ENCODE measurements around the gene KEL. TPM values are rescaled to one million over a fixed set of nuclear protein-coding genes. Genes with fewer than 3 reads are reported as not detected.

Gene KEL
- total and polyA plus RNA-seq, 4 donors: 0.18 to 81.0 (median 0.36) TPM

DNA sequence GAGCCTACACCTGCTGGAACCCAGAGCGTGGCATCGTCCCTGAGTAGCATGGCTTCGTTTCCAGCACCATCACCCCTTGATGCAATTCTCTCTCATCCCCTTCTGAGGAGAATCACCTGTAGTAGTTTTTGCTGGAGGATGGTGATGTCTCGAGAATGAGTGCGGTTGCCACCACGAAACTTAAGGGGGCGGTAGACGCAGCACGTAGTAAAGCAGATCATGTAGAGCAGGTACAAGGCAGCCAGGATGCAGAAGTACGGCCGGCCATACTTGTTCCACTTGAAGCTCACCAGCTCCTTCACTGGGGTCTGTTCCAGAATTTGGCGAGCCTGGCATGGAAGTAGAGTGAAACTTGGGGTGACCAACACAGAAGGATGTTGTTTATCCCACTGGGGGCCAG lies 36.8 kb downstream of the KEL start:
- Histone ChIP-seq H3K27me3 (ENCODE audit: control insufficient read depth in 4 of 4, insufficient read depth in 4 of 4, low read length in 3 of 4) (no peaks in the 10 kb centered on the region), H3K36me3 (ENCODE audit: control insufficient read depth in 4 of 4, insufficient read depth in 3 of 4, low read depth in 1 of 4, low read length in 3 of 4) (no peaks in the 10 kb centered on the region), H3K27ac (ENCODE audit: low read depth in 1 of 2, low read length in 2 of 2) (no peak overlapping the region)

DNA sequence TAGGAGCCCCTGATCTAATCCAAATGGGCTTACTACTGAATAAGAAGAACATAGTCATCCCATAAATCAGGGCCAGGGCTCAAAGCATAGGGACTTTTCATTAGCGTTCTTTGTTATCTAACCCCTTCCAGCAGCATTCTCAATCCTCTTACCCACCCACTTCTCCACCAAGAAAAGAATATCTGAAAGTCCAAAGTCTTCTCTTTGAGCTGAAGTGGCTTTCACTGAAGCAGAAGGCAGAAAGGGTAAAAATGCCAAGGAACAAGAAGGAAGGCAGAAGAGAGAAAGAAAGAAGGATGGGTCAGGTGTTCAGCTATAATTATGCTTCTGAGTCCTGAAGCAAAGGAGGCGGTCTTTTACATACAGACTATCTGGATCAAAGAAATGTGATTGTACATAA lies 38.8 kb downstream of the KEL start:
- DNase-seq (ENCODE audit: low spot score): no peak
- Histone ChIP-seq H3K27ac (ENCODE audit: low read depth in 1 of 2, low read length in 2 of 2) (no peak overlapping the region), H3K36me3 (ENCODE audit: control insufficient read depth in 4 of 4, insufficient read depth in 3 of 4, low read depth in 1 of 4, low read length in 3 of 4) (no peaks in the 10 kb centered on the region), H3K27me3 (ENCODE audit: control insufficient read depth in 4 of 4, insufficient read depth in 4 of 4, low read length in 3 of 4) (no peaks in the 10 kb centered on the region), H3K4me1 (ENCODE audit: control insufficient read depth in 4 of 4, insufficient read depth in 4 of 4, low read length in 3 of 4) (no peaks in the 10 kb centered on the region), H3K9me3 (ENCODE audit: control insufficient read depth in 4 of 4, low read length in 3 of 4) (no peaks in the 10 kb centered on the region), H3K4me3 (ENCODE audit: low read depth in 1 of 3, low read length in 3 of 3) (no peak overlapping the region), H3K9ac (ENCODE audit: low read depth in 1 of 2, low read length in 2 of 2) (no peak overlapping the region)
- 70% methylated on average over 2 of the region's 2 CpGs for WGBS
- TF ChIP-seq, protein P1, sequence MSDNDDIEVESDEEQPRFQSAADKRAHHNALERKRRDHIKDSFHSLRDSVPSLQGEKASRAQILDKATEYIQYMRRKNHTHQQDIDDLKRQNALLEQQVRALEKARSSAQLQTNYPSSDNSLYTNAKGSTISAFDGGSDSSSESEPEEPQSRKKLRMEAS (IDR thresholded peaks at IDR 0.05): no peak
- TF ChIP-seq TAF1 (conservative IDR thresholded peaks at IDR 0.05): no peak

More for the DNA sequence above, 36.8 kb downstream of the KEL start:
- TF ChIP-seq NR2F2 (IDR thresholded peaks at IDR 0.05) (no peak), GABPA (IDR thresholded peaks at IDR 0.05 in 1 of 2, conservative IDR thresholded peaks at IDR 0.05 in 1 of 2) (no peak), HNF4A (conservative IDR thresholded peaks at IDR 0.05) (no peak), FOXA2 (IDR thresholded peaks at IDR 0.05) (no peak), TAF1 (conservative IDR thresholded peaks at IDR 0.05) (no peak), YY1 (IDR thresholded peaks at IDR 0.05) (no peak), RXRA (IDR thresholded peaks at IDR 0.05) (no peak), SP1 (IDR thresholded peaks at IDR 0.05) (no peak), JUND (IDR thresholded peaks at IDR 0.05) (no peak)
- TF ChIP-seq, protein P2, sequence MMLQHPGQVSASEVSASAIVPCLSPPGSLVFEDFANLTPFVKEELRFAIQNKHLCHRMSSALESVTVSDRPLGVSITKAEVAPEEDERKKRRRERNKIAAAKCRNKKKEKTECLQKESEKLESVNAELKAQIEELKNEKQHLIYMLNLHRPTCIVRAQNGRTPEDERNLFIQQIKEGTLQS (IDR thresholded peaks at IDR 0.05): no peak
- TF ChIP-seq, protein P3, sequence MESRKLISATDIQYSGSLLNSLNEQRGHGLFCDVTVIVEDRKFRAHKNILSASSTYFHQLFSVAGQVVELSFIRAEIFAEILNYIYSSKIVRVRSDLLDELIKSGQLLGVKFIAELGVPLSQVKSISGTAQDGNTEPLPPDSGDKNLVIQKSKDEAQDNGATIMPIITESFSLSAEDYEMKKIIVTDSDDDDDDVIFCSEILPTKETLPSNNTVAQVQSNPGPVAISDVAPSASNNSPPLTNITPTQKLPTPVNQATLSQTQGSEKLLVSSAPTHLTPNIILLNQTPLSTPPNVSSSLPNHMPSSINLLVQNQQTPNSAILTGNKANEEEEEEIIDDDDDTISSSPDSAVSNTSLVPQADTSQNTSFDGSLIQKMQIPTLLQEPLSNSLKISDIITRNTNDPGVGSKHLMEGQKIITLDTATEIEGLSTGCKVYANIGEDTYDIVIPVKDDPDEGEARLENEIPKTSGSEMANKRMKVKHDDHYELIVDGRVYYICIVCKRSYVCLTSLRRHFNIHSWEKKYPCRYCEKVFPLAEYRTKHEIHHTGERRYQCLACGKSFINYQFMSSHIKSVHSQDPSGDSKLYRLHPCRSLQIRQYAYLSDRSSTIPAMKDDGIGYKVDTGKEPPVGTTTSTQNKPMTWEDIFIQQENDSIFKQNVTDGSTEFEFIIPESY (IDR thresholded peaks at IDR 0.05): no peak
- TF ChIP-seq, protein P1 (IDR thresholded peaks at IDR 0.05): no peak
- H3K9ac ChIP-seq (ENCODE audit: low read depth in 1 of 2, low read length in 2 of 2): no peak overlapping the region
- H3K4me1 ChIP-seq (ENCODE audit: control insufficient read depth in 4 of 4, insufficient read depth in 4 of 4, low read length in 3 of 4): no peaks in the 10 kb centered on the region
- peak; percentile 35 for DNase-seq (ENCODE audit: low spot score)
- WGBS: 74% methylated on average over 12 of the region's 12 CpGs
- H3K4me3 ChIP-seq (ENCODE audit: low read depth in 1 of 3, low read length in 3 of 3): no peak overlapping the region
- H3K9me3 ChIP-seq (ENCODE audit: control insufficient read depth in 4 of 4, low read length in 3 of 4): no peaks in the 10 kb centered on the region

DNA sequence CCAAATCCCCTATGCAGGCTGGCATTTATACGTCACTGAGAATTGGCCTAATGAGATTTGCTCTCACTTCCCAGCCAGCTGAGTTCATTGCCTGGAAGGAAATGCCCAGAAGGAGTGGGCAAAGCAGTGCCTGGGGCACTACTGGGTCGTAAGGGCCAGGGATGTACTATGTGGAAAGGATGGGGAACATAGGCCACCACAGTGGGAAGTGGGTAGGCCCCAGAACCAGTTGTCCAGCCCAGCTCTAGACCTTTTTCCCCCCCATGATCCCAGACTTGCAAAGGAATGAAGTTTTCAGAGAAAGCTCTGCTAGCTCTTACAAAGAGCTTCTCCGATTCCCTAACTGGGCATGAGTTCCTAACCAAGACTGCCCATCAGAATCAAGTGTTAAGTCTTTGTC lies 42.5 kb downstream of the KEL start:
- WGBS: 90% methylated on average over 3 of the region's 3 CpGs
- TF ChIP-seq TAF1 (conservative IDR thresholded peaks at IDR 0.05) (no peak), GABPA (IDR thresholded peaks at IDR 0.05 in 1 of 2, conservative IDR thresholded peaks at IDR 0.05 in 1 of 2) (no peak)
- TF ChIP-seq, protein P1 (IDR thresholded peaks at IDR 0.05): no peak
- Histone ChIP-seq H3K9ac (ENCODE audit: low read depth in 1 of 2, low read length in 2 of 2) (no peak overlapping the region), H3K27me3 (ENCODE audit: control insufficient read depth in 4 of 4, insufficient read depth in 4 of 4, low read length in 3 of 4) (no peaks in the 10 kb centered on the region), H3K4me1 (ENCODE audit: control insufficient read depth in 4 of 4, insufficient read depth in 4 of 4, low read length in 3 of 4) (no peaks in the 10 kb centered on the region), H3K36me3 (ENCODE audit: control insufficient read depth in 4 of 4, insufficient read depth in 3 of 4, low read depth in 1 of 4, low read length in 3 of 4) (no peaks in the 10 kb centered on the region), H3K9me3 (ENCODE audit: control insufficient read depth in 4 of 4, low read length in 3 of 4) (no peaks in the 10 kb centered on the region), H3K4me3 (ENCODE audit: low read depth in 1 of 3, low read length in 3 of 3) (no peak overlapping the region), H3K27ac (ENCODE audit: low read depth in 1 of 2, low read length in 2 of 2) (no peak overlapping the region)
- no peak for DNase-seq (ENCODE audit: low spot score)

Data from liver (tissue), 9 donors.